Thyroid gland (tissue), 4 donors: ENCODE data around the gene KCNQ2. TPM values are rescaled to one million over a fixed set of nuclear protein-coding genes. Genes with fewer than 3 reads are reported as not detected.

Experiments used
- DNase-seq, 2 donors: peaks; one replicate each; pipeline ENCODE4 v3.0.0-alpha.2; 2019
- H3K27ac ChIP-seq, 3 donors: fragments of 200-600 bp; sonication (generic); 1 replicate in 2 of 3; 2 replicates in 1 of 3; pipeline ENCODE4 v1.5.1; 2016 to 2019; ENCODE audit warnings: mild to moderate bottlenecking in 1 of 3, moderate library complexity in 1 of 3
- H3K27me3 ChIP-seq: fragments of 200-600 bp; sonication (generic); one replicate; pipeline ENCODE4 v1.5.1; 2019
- H3K36me3 ChIP-seq, 2 donors: fragments of 200-600 bp; sonication (generic); one replicate each; pipeline ENCODE4 v1.5.1; 2016 to 2019
- H3K4me1 ChIP-seq, 2 donors: fragments of 200-600 bp; sonication (generic); one replicate each; pipeline ENCODE4 v1.5.1; 2017 to 2019
- H3K4me3 ChIP-seq, 3 donors: fragments of 200-600 bp; sonication (generic); replicated peaks in 1 of 3; 1 replicate in 2 of 3; 2 replicates in 1 of 3; pipeline ENCODE4 v1.5.1; 2016; ENCODE audit warnings: mild to moderate bottlenecking in 1 of 3
- H3K9me3 ChIP-seq: fragments of 200-600 bp; sonication (generic); one replicate; pipeline ENCODE4 v1.5.1; 2017
- CTCF ChIP-seq, 6 experiments: fragments of 200-600 bp in 3 of 6; fragments of 450-650 bp in 3 of 6; sonication (generic) in 3 of 6; IDR thresholded peaks; one replicate each; pipeline ENCODE4 v1.5.1; 2016 to 2019; ENCODE audit warnings: antibody characterized with exemption in 6 of 6, mild to moderate bottlenecking in 2 of 6, inconsistent platforms in 1 of 6, moderate library complexity in 1 of 6
- POLR2A ChIP-seq, 2 donors: fragments of 450-650 bp; IDR thresholded peaks; one replicate each; pipeline ENCODE4 v1.6.1; 2017; ENCODE audit warnings: antibody characterized with exemption in 2 of 2, mild to moderate bottlenecking in 2 of 2, moderate library complexity in 1 of 2
- WGBS, 2 donors: methylation state at CpG; one replicate each; pipeline ENCODE4 v1.1.5; 2017; 5-methylcytosine and 5-hydroxymethylcytosine counted together
- intact Hi-C: fragments of 100-400 bp; cut with DNase I; formaldehyde crosslinking; loops from one replicate; pipeline ENCODE4 v1.15.1; 2023
- total RNA-seq, 4 donors: library from RNA; depleted of rRNA; stranded (reverse); fragments of >200 nt; gene quantifications; one replicate each; pipeline ENCODE4 v1.2.3, GENCODE V29; 2016

The KCNQ2 gene
- under 1 TPM in 2 of 4 donors, not detected in 2; 0.11 to 0.27 TPM for total RNA-seq

GRCh38 chr20:63471981-63472831 lies at the start of gene KCNQ2:
Gene KCNQ2 (minus strand): TSS chr20:63472655. CDS start chr20:63472463, 192 bp downstream.
- H3K36me3 ChIP-seq, result no peaks in the 10 kb centered on the region
- WGBS, 2 donors, result 2% methylated on average over 9 of the region's 111 CpGs; no CpG with 5 or more reads in 1 of the 2 donors
- H3K4me1 ChIP-seq, result no peaks in the 10 kb centered on the region
- H3K27ac ChIP-seq, result no peak within 1 kb of the TSS
- H3K27me3 ChIP-seq, result peaks cover 27% of the 10 kb centered on the region
- TF ChIP-seq POLR2A (IDR thresholded peaks at IDR 0.05) (no peak), CTCF (IDR thresholded peaks at IDR 0.05) (no peak)
- no peaks in the 10 kb centered on the region for H3K9me3 ChIP-seq
- intact Hi-C loops, result no loop called here
- DNase-seq, result no peak
- no peak within 1 kb of the TSS for H3K4me3 ChIP-seq

DNA sequence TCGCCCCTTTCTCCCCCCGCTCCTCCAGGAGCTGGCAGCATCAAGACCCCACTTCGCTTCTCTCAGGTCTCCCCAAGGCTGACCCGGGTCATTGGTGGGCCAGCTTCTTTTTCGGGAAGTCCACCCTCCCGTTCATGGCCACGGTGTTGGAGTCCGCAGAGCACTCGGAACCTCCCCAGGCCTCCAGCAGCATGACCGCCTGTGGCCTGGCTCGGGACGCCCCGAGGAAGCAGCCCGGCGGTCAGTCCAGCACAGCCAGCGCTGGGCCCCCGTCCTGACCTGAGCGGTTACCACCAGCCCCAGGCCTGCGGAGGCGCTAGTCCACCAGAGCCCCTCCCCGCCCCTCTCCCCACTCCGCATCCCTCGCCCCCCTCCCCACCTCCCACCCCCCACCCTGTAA lies 49.1 kb upstream of the KCNQ2 start:
- WGBS, 2 donors, result 2 to 64% methylated on average over 6 to 11 of the region's 23 CpGs
- DNase-seq, result no peak
- Histone ChIP-seq H3K9me3 (no peaks in the 10 kb centered on the region), H3K36me3 (peaks cover 0 to 4% of the 10 kb centered on the region in 2 donors), H3K4me3 (peak overlapping the region; percentile 66 to 94 (median 91)), H3K4me1 (peaks cover 23 to 25% of the 10 kb centered on the region in 2 donors), H3K27me3 (no peaks in the 10 kb centered on the region), H3K27ac (no peak overlapping the region)
- TF ChIP-seq CTCF (IDR thresholded peaks at IDR 0.05), result no peak
- TF ChIP-seq POLR2A (IDR thresholded peaks at IDR 0.05), result no peak
- intact Hi-C loops, result no loop called here

DNA sequence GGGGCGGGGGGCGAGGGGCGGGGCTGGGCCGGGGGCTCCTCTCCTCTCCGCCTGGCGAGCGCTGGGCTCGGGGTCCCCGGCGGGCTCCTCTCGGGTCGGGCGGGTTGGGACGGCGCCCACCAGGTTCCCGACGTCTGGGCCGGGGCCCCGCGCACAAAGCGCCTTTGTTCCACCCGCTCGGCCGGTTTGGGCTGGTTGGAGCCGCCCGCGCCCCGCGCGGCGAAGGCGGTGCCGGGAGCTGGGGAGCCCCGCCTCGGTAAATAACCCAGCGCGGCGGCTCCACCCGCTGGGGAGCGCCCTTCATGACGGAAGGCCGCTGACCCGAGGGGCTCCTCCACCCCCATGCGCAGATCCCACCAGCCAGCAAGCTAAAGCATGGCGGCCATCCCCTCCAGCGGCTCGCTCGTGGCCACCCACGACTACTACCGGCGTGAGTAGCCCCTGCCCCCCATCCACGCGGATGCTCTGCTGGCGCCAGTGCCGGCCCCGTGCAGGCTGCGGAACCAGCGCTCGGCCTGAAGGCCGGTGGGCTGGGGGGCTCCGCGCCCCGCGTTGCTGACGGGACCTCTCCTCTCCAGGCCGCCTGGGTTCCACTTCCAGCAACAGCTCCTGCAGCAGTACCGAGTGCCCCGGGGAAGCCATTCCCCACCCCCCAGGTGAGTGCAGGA lies 48.6 kb upstream of the KCNQ2 start:
- TF ChIP-seq POLR2A (IDR thresholded peaks at IDR 0.05) (no peak), CTCF (IDR thresholded peaks at IDR 0.05) (peak in 1 of 6 experiments; percentile 5)
- WGBS, 2 donors, result 10% methylated on average over 2 of the region's 68 CpGs; no CpG with 5 or more reads in 1 of the 2 donors
- no peaks in the 10 kb centered on the region for H3K9me3 ChIP-seq
- DNase-seq, result peak; percentile 75 to 78
- peak overlapping the region; percentile 85 to 95 (median 92) for H3K27ac ChIP-seq
- intact Hi-C loops, result no loop called here
- peak overlapping the region; percentile 66 to 94 (median 91) for H3K4me3 ChIP-seq
- peaks cover 23 to 25% of the 10 kb centered on the region in 2 donors for H3K4me1 ChIP-seq
- peaks cover 0 to 4% of the 10 kb centered on the region in 2 donors for H3K36me3 ChIP-seq
- no peaks in the 10 kb centered on the region for H3K27me3 ChIP-seq

GRCh38 chr20:63520504-63520933 lies 48.1 kb upstream of the KCNQ2 start, which contains the start of gene PPDPF:
Gene PPDPF (plus strand): TSS chr20:63520765. CDS start chr20:63521309, 544 bp downstream.
- no peaks in the 10 kb centered on the region for H3K27me3 ChIP-seq
- peak within 1 kb of the TSS; percentile 85 to 95 (median 92) for H3K27ac ChIP-seq
- H3K4me1 ChIP-seq, result peaks cover 23 to 25% of the 10 kb centered on the region in 2 donors
- intact Hi-C loops, result no loop called here
- peak; percentile 72 to 77 for DNase-seq
- H3K36me3 ChIP-seq, result peaks cover 0 to 4% of the 10 kb centered on the region in 2 donors
- TF ChIP-seq CTCF (IDR thresholded peaks at IDR 0.05) (no peak), POLR2A (IDR thresholded peaks at IDR 0.05) (peak; percentile 59 to 87)
- WGBS, 2 donors, result 0% methylated on average over 6 of the region's 64 CpGs; no CpG with 5 or more reads in 1 of the 2 donors
- H3K9me3 ChIP-seq, result no peaks in the 10 kb centered on the region
- peak within 1 kb of the TSS; percentile 66 to 94 (median 91) for H3K4me3 ChIP-seq
